Activated CD4-positive, alpha-beta T cell treated with anti-CD3 and anti-CD28 coated beads for 36 hours (primary cell): ENCODE results near the gene GJA10. TPM values are rescaled to one million over a fixed set of nuclear protein-coding genes. Genes with fewer than 3 reads are reported as not detected.

ENCODE experiments used
- ATAC-seq: fragments of 200-7000 bp; cut with Tn5 transposase; one replicate; pipeline ENCODE4 v1.10.0; 2021; ENCODE audit warnings: mild to moderate bottlenecking, moderate library complexity
- CTCF ChIA-PET: fragments of 350-600 bp; sonication (Branson Sonifier 250); formaldehyde crosslinking; loops from one replicate; lab custom pipeline; 2021; ENCODE audit warnings: antibody characterized with exemption; lab: Charles Lee
- POLR2A ChIA-PET: fragments of 350-600 bp; sonication (Branson Sonifier 250); formaldehyde crosslinking; loops from one replicate; lab custom pipeline; 2021; ENCODE audit warnings: antibody characterized with exemption, inconsistent platforms; lab: Charles Lee
- DNase-seq: peaks from one replicate; pipeline ENCODE4 v3.0.0-alpha.2; 2020
- H3K27ac Mint-ChIP-seq: one replicate; pipeline ENCODE4 v1.8.0; 2021; ENCODE audit warnings: mixed read lengths
- H3K27me3 Mint-ChIP-seq: one replicate; pipeline ENCODE4 v1.8.0; 2021; ENCODE audit warnings: mixed read lengths
- H3K36me3 Mint-ChIP-seq: one replicate; pipeline ENCODE4 v1.8.0; 2021; ENCODE audit warnings: low read depth, mixed read lengths
- H3K4me1 Mint-ChIP-seq: one replicate; pipeline ENCODE4 v1.8.0; 2021; ENCODE audit warnings: mixed read lengths
- H3K4me3 Mint-ChIP-seq: one replicate; pipeline ENCODE4 v1.8.0; 2021; ENCODE audit warnings: mild to moderate bottlenecking, moderate library complexity, mixed read lengths
- H3K9me3 Mint-ChIP-seq: one replicate; pipeline ENCODE4 v1.8.0; 2021; ENCODE audit warnings: low read depth, mixed read lengths
- intact Hi-C, 2 experiments: fragments of 100-400 bp; cut with DNase I in 1 of 2; cut with micrococcal nuclease in 1 of 2; formaldehyde crosslinking; loops; one replicate each; pipeline versions ENCODE4 v1.14.2 to v1.15.1; 2022 to 2024; cut with DNase I, micrococcal nuclease
- total RNA-seq, 2 experiments: library from RNA; stranded (reverse); gene quantifications; one replicate each; pipeline ENCODE4 v1.2.3, GENCODE V29; 2021

Gene GJA10
- total RNA-seq, 2 experiments from 2014 or later = not detected

- H3K9me3 Mint-ChIP-seq = no peaks in the 10 kb centered on the region
- ChIA-PET POLR2A (no interaction called here), CTCF (interaction anchor here (0.6 to 0.7 kb wide), 2 partner anchors 34 to 129 kb away, joined by 3 read pairs; no protein-coding TSS in a partner anchor)
- peaks cover 35% of the 10 kb centered on the region for H3K4me1 Mint-ChIP-seq
- DNase-seq (no peak), ATAC-seq (no peak)
- no peaks in the 10 kb centered on the region for H3K27me3 Mint-ChIP-seq
- intact Hi-C loops = no loop called here
- peaks cover 89% of the 10 kb centered on the region for H3K36me3 Mint-ChIP-seq
- H3K27ac Mint-ChIP-seq = no peak overlapping the region
- H3K4me3 Mint-ChIP-seq = no peak overlapping the region
Observed at GRCh38 chr6:89936177-89936576, 41.9 kb downstream of the GJA10 start.

- POLR2A ChIA-PET = no interaction called here
- H3K36me3 Mint-ChIP-seq = peaks cover 87% of the 10 kb centered on the region
- H3K27ac Mint-ChIP-seq = no peak overlapping the region
- no peaks in the 10 kb centered on the region for H3K27me3 Mint-ChIP-seq
- no peak for ATAC-seq
- no peak for DNase-seq
- CTCF ChIA-PET = no interaction called here
- intact Hi-C loops = no loop called here
- H3K4me3 Mint-ChIP-seq = no peak overlapping the region
- no peaks in the 10 kb centered on the region for H3K9me3 Mint-ChIP-seq
- H3K4me1 Mint-ChIP-seq = peaks cover 42% of the 10 kb centered on the region
Observed at GRCh38 chr6:89938014-89938413, 43.7 kb downstream of the GJA10 start.

- intact Hi-C loops = no loop called here
- Mint-ChIP-seq H3K27ac (peak overlapping the region; percentile 75), H3K36me3 (peaks cover 88% of the 10 kb centered on the region), H3K4me3 (no peak overlapping the region), H3K4me1 (peaks cover 47% of the 10 kb centered on the region), H3K27me3 (no peaks in the 10 kb centered on the region), H3K9me3 (no peaks in the 10 kb centered on the region)
- DNase-seq (no peak), ATAC-seq (no peak)
- ChIA-PET CTCF (interaction anchor here (0.8 to 2.6 kb wide), 4 partner anchors 8 to 243 kb away, joined by 3 to 11 read pairs (median 8); no protein-coding TSS in a partner anchor), POLR2A (no interaction called here)
Observed at GRCh38 chr6:89939144-89939543, 44.9 kb downstream of the GJA10 start.

GRCh38 chr6:89940225-89941027 lies 46.2 kb downstream of the GJA10 start:
- ATAC-seq (peak; percentile 80), DNase-seq (peak; percentile 80)
- POLR2A ChIA-PET = interaction anchor here (0.7 to 1.0 kb wide), 4 partner anchors 17 to 526 kb away, joined by 3 to 7 read pairs (median 5); no protein-coding TSS in a partner anchor
- intact Hi-C loops = loop anchor here (1.0 to 5.0 kb wide), 7 partner anchors 52 to 539 kb away; no protein-coding TSS in a partner anchor
- Mint-ChIP-seq H3K36me3 (peaks cover 89% of the 10 kb centered on the region), H3K27ac (peak overlapping the region; percentile 47), H3K27me3 (no peaks in the 10 kb centered on the region), H3K4me3 (no peak overlapping the region), H3K9me3 (no peaks in the 10 kb centered on the region), H3K4me1 (peaks cover 60% of the 10 kb centered on the region)
- CTCF ChIA-PET = interaction anchor here (0.5 to 2.6 kb wide), 75 partner anchors 8 to 647 kb away, joined by 3 to 24 read pairs (median 4); partner anchors contain the start of genes MAP3K7 and MDN1

- ChIA-PET CTCF (interaction anchor here (0.5 to 2.6 kb wide), 66 partner anchors 7 to 646 kb away, joined by 3 to 24 read pairs (median 4); partner anchors contain the start of gene MAP3K7), POLR2A (interaction anchor here (1.0 kb wide), 1 partner anchor 107 kb away, joined by 3 read pairs; no protein-coding TSS in a partner anchor)
- Mint-ChIP-seq H3K27me3 (no peaks in the 10 kb centered on the region), H3K27ac (peak overlapping the region; percentile 40), H3K4me1 (peaks cover 67% of the 10 kb centered on the region), H3K9me3 (no peaks in the 10 kb centered on the region), H3K36me3 (peaks cover 85% of the 10 kb centered on the region), H3K4me3 (no peak overlapping the region)
- intact Hi-C loops = loop anchor here (2.0 to 5.0 kb wide), 6 partner anchors 51 to 452 kb away; no protein-coding TSS in a partner anchor
- ATAC-seq (no peak), DNase-seq (no peak)
Observed at GRCh38 chr6:89941031-89941762, 46.9 kb downstream of the GJA10 start.

GRCh38 chr6:89941763-89942497 lies 47.7 kb downstream of the GJA10 start:
- no peak for ATAC-seq
- ChIA-PET CTCF (interaction anchor here (0.7 to 2.6 kb wide), 12 partner anchors 37 to 584 kb away, joined by 3 to 21 read pairs (median 5); no protein-coding TSS in a partner anchor), POLR2A (no interaction called here)
- peak overlapping the region; percentile 40 for H3K27ac Mint-ChIP-seq
- DNase-seq = no peak
- no peak overlapping the region for H3K4me3 Mint-ChIP-seq
- no peaks in the 10 kb centered on the region for H3K9me3 Mint-ChIP-seq
- intact Hi-C loops = loop anchor here (2.0 to 5.0 kb wide), 6 partner anchors 50 to 451 kb away; no protein-coding TSS in a partner anchor
- peaks cover 74% of the 10 kb centered on the region for H3K4me1 Mint-ChIP-seq
- peaks cover 85% of the 10 kb centered on the region for H3K36me3 Mint-ChIP-seq
- no peaks in the 10 kb centered on the region for H3K27me3 Mint-ChIP-seq

- peaks cover 79% of the 10 kb centered on the region for H3K4me1 Mint-ChIP-seq
- intact Hi-C loops = loop anchor here (5.0 kb wide), 4 partner anchors 50 to 450 kb away; no protein-coding TSS in a partner anchor
- H3K27me3 Mint-ChIP-seq = no peaks in the 10 kb centered on the region
- DNase-seq (no peak), ATAC-seq (no peak)
- H3K27ac Mint-ChIP-seq = peak overlapping the region; percentile 14
- ChIA-PET CTCF (interaction anchor here (0.6 to 1.5 kb wide), 6 partner anchors 13 to 536 kb away, joined by 3 to 6 read pairs (median 3); no protein-coding TSS in a partner anchor), POLR2A (no interaction called here)
- no peak overlapping the region for H3K4me3 Mint-ChIP-seq
- H3K9me3 Mint-ChIP-seq = no peaks in the 10 kb centered on the region
- H3K36me3 Mint-ChIP-seq = peaks cover 85% of the 10 kb centered on the region
Observed at GRCh38 chr6:89942601-89943000, 48.3 kb downstream of the GJA10 start.

GRCh38 chr6:89944181-89944755 lies 50.0 kb downstream of the GJA10 start:
- Mint-ChIP-seq H3K4me3 (no peak overlapping the region), H3K36me3 (peaks cover 81% of the 10 kb centered on the region), H3K27me3 (no peaks in the 10 kb centered on the region), H3K9me3 (no peaks in the 10 kb centered on the region), H3K27ac (peak overlapping the region; percentile 84), H3K4me1 (peaks cover 73% of the 10 kb centered on the region)
- ChIA-PET POLR2A (interaction anchor here (0.7 kb wide), 1 partner anchor 299 kb away, joined by 3 read pairs; no protein-coding TSS in a partner anchor), CTCF (interaction anchor here (0.7 to 1.3 kb wide), 8 partner anchors 14 to 450 kb away, joined by 3 to 6 read pairs (median 3); no protein-coding TSS in a partner anchor)
- DNase-seq = peak; percentile 2
- ATAC-seq = no peak
- intact Hi-C loops = loop anchor here (2.0 to 5.0 kb wide), 5 partner anchors 48 to 448 kb away; no protein-coding TSS in a partner anchor

- no peaks in the 10 kb centered on the region for H3K27me3 Mint-ChIP-seq
- CTCF ChIA-PET = interaction anchor here (0.7 to 1.3 kb wide), 8 partner anchors 25 to 383 kb away, joined by 3 to 6 read pairs (median 3); no protein-coding TSS in a partner anchor
- no peaks in the 10 kb centered on the region for H3K9me3 Mint-ChIP-seq
- peak overlapping the region; percentile 84 for H3K27ac Mint-ChIP-seq
- H3K4me3 Mint-ChIP-seq = no peak overlapping the region
- ATAC-seq = peak; percentile 53
- peaks cover 78% of the 10 kb centered on the region for H3K4me1 Mint-ChIP-seq
- POLR2A ChIA-PET = interaction anchor here (0.7 kb wide), 1 partner anchor 298 kb away, joined by 3 read pairs; no protein-coding TSS in a partner anchor
- H3K36me3 Mint-ChIP-seq = peaks cover 84% of the 10 kb centered on the region
- peak; percentile 3 for DNase-seq
- intact Hi-C loops = loop anchor here (2.0 to 5.0 kb wide), 5 partner anchors 47 to 447 kb away; no protein-coding TSS in a partner anchor
Observed at GRCh38 chr6:89944826-89945407, 50.6 kb downstream of the GJA10 start.
